NCI-H510A treated with DMSO at 0.1 percent for 48 hours (cell line): Measurements from ENCODE around the gene TLK2.
A peak's percentile ranks its signal among the peaks of the same experiment; 100 is the strongest.
"Not testable (repeated sequence)": the region's sequence is repeated elsewhere in the genome, so short reads cannot be mapped to it uniquely, and the experiment has no call there.

Experiments
- DNase-seq: peaks from one replicate; lab custom pipeline; 2025; lab: John Stamatoyannopoulos, UW

Gene TLK2

GRCh38 chr17:62478424-62478879 lies at the start of gene TLK2:
Gene TLK2, plus strand, starts transcription at chr17:62478825. Its CDS starts 2,301 bp downstream, at chr17:62481126.
- DNase-seq: peak; percentile 36

- not testable (repeated sequence) for DNase-seq
These were observed 43.4 kb upstream of the TLK2 start for GRCh38 chr17:62435251-62435650.

- DNase-seq: not testable (repeated sequence)
These were observed 37.4 kb upstream of the TLK2 start for GRCh38 chr17:62441181-62441580.

- DNase-seq: no peak
These were observed 34.6 kb upstream of the TLK2 start for GRCh38 chr17:62444063-62444462.

GRCh38 chr17:62445791-62446190 lies 32.8 kb upstream of the TLK2 start:
- not testable (repeated sequence) for DNase-seq

- DNase-seq: not testable (repeated sequence)
These were observed 26.4 kb upstream of the TLK2 start for GRCh38 chr17:62452195-62452594.

- DNase-seq: not testable (repeated sequence)
These were observed 25.6 kb upstream of the TLK2 start for GRCh38 chr17:62453041-62453440.

GRCh38 chr17:62453656-62454055 lies 25.0 kb upstream of the TLK2 start:
- not testable (repeated sequence) for DNase-seq

- not testable (repeated sequence) for DNase-seq
These were observed 24.5 kb upstream of the TLK2 start for GRCh38 chr17:62454111-62454510.

GRCh38 chr17:62456016-62456415 lies 22.6 kb upstream of the TLK2 start:
- no peak for DNase-seq

- DNase-seq: not testable (repeated sequence)
These were observed 20.1 kb upstream of the TLK2 start for GRCh38 chr17:62458483-62458882.

- DNase-seq: not testable (repeated sequence)
These were observed 14.2 kb upstream of the TLK2 start for GRCh38 chr17:62464422-62464821.

GRCh38 chr17:62465271-62465670 lies 13.4 kb upstream of the TLK2 start:
- DNase-seq: not testable (repeated sequence)

- DNase-seq: peak; percentile 91
These were observed 7.8 kb upstream of the TLK2 start for GRCh38 chr17:62470666-62471379.

- not testable (repeated sequence) for DNase-seq
These were observed 7.2 kb upstream of the TLK2 start for GRCh38 chr17:62471380-62471880.

- not testable (repeated sequence) for DNase-seq
These were observed 5.3 kb upstream of the TLK2 start for GRCh38 chr17:62473030-62473982.

GRCh38 chr17:62477111-62477510 lies 1.5 kb upstream of the TLK2 start:
- not testable (repeated sequence) for DNase-seq

GRCh38 chr17:62477718-62478408 lies 762 bp upstream of the TLK2 start:
- DNase-seq: not testable (repeated sequence)

- DNase-seq: not testable (repeated sequence)
These were observed 434 bp downstream of the TLK2 start for GRCh38 chr17:62478880-62479638.

GRCh38 chr17:62479639-62480258 lies 1.1 kb downstream of the TLK2 start:
- peak; percentile 21 for DNase-seq

- DNase-seq: not testable (repeated sequence)
These were observed 3.9 kb downstream of the TLK2 start for GRCh38 chr17:62482553-62482952.
